Hematopoietic multipotent progenitor cell treated with erythropoietin and hydrocortisone succinate and interleukin-3 and kit ligand, for 17 days (in vitro differentiated cells): Measurements from ENCODE around the gene SAA1.
A peak's percentile ranks its signal among the peaks of the same experiment; 100 is the strongest.
"Not testable (repeated sequence)": the region's sequence is repeated elsewhere in the genome, so short reads cannot be mapped to it uniquely, and the experiment has no call there.

Experiments used
- DNase-seq: peaks from one replicate; pipeline ENCODE4 v3.0.0-alpha.2; 2015; ENCODE audit warnings: low spot score

The SAA1 gene

DNA sequence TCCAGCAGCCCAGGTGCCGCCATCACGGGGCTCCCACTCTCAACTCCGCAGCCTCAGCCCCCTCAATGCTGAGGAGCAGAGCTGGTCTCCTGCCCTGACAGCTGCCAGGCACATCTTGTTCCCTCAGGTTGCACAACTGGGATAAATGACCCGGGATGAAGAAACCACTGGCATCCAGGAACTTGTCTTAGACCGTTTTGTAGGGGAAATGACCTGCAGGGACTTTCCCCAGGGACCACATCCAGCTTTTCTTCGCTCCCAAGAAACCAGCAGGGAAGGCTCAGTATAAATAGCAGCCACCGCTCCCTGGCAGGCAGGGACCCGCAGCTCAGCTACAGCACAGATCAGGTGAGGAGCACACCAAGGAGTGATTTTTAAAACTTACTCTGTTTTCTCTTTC, at the start of gene SAA1:
Gene SAA1 (plus strand): TSS at position 316 of the 400 bp plus-strand sequence. CDS start 624 bp downstream, outside the sequence.
- DNase-seq, result no peak

DNA sequence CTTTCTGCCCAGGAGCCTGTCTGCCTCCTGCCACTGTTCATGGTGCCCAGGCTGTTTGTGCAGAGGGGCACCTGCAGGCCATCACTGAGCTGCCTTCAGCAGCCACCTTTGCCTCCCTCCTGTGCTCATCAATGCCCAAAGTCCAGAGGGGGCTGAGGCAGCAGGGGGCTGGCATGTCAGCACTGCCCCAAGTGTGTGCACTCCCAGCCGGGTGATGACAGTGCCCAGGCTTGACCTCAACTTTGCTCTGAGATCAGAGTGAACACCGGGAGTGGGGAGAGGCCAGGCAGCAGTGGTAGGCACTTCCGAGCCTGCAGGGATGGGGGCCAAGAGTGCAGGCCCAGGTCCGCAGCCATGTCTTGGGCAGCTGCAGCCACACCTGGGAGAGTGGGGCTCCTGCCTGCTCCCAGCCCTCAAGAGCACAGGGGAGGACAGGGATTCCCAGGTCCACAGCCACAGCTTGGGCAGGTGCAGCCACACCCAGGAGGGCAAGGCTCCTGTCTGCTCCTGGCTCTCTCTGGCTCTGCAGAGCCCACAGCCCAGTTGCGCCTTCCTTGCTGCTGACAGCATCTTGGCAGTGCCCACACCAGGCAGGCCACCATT, 44.7 kb upstream of the SAA1 start:
- no peak for DNase-seq

DNA sequence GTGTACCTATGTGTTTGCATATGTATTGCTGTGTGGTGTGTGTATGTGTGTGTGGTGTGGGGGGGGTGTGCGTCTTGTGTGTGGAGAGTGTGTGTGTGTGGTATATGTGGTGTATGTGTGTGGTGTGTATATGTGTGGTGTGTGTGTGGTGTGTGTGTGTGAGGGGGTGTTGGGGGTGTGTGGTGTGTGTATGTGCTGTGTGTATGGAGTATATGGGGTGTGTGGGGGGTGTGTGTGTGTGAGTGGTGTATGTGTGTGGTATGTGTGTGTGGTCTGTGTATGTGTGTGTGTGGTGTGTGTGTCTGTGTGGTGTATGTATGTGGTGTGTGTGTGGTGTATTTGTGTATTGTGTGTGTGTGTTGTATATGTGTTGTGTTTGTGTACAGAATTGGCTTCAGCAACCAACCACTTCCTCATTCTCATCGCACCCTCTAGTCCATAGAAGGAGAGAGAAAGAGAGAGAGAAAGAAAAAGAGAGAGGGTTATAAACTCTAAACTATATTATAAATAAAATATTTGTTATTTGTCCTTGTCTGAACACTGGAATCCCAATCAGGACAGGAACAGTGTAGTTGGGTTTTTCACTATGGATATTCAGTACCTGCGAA, 43.1 kb upstream of the SAA1 start:
- no peak for DNase-seq

DNA sequence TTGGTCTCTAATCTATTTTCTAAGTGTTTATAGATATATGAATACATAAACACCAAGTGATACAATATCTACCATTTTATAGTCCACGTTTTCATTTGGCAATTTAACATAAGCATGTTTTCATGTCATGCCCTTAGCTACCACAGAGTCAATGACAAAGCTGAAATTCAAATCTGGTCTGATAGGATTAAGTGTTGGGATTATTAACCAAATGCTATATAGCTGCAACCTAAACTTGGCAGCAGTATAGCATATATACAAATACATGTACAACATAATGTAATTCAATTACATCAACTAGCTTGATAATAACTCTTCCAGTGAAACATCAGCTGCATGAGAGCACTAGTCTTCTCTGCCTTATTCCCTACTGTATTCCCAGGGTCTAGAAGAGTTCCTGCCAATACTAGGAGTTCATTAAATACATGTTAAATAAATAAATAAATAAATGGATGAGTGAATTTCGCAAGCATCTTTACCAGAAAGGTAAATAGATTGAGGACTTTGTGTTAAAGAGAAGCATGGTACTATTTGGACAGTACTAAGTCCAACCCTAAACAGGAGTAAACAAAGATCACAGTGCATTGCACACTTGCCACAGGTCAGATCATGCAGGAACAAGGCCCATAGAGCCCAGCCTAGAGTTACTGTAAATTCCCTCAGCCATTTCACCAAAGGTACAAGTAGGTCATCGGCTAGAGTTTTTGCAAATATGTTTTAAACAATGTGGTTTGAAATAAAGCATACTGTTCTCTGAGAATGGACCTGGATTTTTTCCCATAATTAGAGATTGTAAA, 42.3 kb upstream of the SAA1 start:
- no peak for DNase-seq

DNA sequence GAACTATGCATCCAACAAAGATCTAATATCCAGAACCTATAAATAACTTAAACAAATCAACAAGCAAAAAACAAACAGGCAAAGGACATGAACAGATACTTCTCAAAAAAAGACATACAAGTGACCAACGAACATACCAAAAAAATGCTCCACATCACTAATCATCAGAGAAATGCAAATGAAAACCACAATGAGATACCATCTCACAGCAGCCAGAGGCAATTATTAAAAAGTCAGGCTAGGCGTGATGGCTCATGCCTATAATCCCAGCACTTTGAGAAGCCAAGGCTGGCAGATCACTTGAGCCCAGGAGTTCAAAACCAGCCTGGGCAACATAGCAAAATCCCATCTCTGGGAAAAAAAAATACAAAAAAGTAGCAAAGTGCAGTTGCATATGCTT, 40.2 kb upstream of the SAA1 start:
- DNase-seq, result no peak

DNA sequence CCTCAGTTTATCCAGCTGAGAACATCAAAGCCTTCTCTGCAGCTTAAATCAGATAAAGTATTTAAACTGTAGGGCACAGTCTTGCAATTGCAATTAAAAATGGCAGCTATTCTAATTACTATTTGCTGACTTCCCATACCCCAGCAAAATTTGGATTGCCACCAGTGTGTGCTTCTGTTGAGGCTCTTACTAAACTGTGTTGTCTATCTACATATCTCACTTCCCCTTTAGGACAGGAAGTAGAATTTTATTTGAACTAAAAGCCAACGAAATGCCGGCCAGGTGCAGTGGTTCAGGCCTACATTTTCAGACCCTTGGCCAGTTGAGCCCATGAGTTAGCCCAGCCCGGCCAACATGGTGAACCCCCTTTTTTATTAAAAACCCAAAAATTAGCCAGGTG, 36.6 kb upstream of the SAA1 start:
- no peak for DNase-seq

DNA sequence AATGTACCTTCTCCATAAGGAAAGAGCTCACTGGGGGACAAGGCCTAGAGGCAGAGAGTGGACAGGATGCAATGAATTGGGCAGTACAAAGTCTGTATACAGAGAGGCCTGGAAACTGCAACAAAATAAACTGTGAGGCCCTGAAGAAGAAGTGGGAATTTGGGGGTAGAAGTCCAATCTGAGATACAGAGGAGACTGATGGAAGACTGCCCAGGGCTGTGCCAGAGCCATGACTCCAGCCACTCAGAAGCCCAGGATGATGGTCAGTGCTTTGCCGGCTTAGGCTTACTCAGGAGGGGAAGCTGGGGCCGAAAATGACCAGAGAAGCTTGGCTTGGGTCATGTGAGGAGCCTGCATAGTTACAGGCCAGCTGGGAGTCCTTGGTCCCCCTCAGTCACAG, 35.2 kb upstream of the SAA1 start:
- DNase-seq, result no peak

DNA sequence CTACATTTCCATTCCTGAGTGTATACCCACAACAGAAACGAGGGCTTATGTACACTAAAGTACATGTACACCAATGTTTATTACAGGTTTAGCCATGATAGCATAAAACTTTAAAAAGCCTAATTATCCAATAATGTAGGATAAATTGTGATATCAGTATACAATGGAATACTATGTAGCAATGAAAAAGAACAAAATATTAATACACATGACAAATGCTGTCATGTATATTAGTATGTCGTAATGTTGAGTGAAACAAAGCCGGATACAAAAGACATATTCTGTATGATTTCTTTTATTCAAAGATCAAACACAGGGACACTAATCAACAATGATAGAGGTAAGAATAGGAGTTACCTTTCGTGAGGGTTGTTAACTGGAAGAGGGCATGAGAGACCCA, 32.2 kb upstream of the SAA1 start:
- no peak for DNase-seq

DNA sequence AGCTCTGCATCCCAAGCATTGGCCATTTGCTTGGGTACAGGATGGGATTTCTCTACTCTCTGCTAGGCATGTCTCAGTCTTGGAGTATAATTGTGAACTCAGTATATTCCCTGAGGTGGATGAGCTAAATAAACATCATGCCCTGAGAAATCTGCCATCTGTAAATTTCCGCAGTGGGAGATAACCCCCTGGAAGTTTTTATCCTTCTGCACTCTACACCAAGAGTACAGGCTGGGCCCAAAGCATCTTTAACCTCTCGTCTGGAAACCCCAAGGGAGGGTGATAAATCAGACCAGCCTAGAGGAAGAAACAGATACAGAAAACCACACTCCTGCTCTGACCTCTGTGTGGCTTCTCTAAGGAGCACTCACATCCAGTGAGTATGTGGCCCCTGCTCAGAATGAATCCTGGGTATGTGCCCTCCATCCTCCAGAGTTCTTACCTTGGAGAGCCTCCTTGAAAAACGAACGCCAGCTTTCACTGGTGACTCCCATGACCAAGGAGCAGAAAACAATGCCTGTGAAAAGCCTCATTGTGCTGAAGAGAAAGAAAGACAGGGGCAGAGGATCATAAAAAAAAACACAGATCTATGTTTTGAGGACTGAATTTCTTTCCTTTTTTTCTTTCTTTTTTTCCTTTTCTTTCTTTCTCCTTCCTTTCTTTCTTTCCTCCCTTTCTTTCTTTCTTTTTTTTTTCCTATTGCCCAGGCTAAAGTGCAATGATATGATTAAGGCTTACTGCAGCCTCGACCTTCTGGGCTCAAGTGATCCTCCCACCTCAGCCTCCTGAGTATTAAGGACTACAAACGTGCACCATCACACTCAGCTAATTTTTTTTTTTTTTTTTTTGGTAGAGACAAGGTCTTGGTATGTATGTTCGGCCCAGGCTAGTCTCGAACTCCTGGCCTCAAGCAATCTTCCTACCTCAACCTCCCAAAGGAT, 30.4 kb upstream of the SAA1 start:
- no peak for DNase-seq

DNA sequence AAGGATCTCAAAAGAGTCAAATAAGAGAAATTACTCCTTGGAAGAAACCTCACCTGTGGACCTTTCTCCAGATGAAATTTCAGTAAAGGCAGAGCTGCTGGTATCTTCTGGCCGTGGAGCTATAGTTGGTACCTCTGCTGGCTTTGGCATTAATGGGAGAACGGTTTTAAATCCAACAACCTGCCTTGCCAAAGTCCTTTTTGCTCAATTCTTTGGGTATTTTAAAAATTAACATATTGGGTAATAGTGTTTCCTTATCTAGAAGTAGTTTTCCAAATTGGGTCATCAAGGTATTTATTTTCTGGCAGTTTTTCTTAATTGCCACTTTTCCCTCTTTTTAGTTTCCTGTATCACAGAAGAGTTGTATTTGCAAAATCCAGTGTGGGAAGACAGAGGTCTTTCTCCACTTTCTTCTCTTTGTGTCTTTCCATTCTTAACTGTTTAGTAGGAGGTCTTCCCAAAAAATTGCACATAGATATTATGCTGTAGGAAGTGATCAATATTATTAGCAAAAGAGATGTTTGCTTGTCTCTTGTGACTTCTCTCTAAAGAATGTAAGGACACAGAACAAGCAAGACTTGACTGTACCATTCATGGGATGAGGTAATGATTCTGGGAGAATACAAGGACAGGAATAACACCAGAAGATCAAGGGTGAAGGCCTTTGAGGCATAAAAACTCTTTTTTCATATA, 29.3 kb upstream of the SAA1 start, which contains the start of gene SAA4:
Gene SAA4 (minus strand): TSS at position 139 of the 693 bp plus-strand sequence. CDS start 876 bp downstream, outside the sequence.
- DNase-seq, result no peak

DNA sequence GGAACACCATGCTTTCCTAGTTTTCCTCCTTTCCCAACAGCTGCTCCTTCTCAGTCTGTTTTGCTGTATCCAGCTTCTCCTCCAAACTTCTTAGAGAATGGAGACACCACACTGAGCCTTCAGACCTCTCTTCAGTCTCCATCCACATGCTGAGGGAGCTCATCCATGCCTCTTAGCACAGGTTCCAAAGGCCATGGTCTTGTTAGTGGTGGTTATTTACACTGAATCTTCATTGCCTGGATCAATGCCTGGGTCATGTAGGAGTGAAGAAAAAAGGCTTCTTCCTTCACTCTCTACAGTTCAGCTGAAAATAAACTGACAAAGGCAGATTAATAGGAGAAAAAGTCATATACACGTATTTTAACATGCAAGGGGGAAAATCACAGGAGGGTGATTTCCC, 26.4 kb upstream of the SAA1 start:
- no peak for DNase-seq

DNA sequence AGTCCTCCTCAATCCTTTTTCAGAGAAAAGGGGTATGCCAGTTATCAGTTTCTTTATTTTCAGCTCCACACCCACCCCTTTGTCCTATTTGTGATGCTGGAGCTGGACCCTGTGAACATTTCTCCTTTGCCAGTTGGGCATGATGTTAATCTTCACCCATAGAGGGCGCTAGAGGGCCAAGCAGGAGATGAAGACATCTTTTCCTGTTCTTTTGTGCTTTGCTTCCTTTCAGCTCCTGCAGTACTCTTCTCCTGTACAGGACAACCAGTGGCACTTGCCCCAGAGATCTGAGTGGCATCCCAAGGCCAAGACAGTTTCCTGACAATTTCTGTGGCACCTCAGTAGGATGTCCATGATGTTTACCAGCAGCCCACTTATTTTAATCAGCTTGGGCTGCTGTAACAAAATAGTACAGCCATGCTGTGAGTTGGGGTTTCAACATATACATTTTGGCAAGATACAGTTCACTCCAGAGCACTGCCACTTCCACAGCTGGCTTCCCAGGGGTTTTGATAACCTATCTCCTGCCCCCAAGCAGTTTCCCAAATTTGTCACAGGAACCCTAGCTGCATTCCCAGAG, 22.2 kb upstream of the SAA1 start:
- DNase-seq, result peak; percentile 76

DNA sequence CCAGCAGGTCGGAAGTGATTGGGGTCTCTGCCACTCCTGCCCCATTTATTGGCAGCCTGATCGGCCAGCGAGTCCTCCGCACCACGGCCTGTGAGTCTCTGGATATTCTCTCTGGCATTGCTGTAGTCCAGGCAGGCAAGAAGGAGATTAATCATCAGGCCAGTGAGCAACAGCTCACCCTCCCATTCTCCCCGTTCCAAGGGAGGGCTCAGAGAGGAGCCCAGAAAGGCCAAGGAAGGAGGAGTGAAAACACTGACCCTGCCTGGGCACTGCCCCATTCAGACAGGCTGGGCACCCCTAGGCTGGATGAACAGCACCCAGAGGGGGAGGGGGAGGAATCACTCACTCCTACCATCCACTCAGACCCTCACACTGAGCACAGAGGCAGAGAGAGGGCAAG, 20.7 kb upstream of the SAA1 start:
- DNase-seq, result no peak

DNA sequence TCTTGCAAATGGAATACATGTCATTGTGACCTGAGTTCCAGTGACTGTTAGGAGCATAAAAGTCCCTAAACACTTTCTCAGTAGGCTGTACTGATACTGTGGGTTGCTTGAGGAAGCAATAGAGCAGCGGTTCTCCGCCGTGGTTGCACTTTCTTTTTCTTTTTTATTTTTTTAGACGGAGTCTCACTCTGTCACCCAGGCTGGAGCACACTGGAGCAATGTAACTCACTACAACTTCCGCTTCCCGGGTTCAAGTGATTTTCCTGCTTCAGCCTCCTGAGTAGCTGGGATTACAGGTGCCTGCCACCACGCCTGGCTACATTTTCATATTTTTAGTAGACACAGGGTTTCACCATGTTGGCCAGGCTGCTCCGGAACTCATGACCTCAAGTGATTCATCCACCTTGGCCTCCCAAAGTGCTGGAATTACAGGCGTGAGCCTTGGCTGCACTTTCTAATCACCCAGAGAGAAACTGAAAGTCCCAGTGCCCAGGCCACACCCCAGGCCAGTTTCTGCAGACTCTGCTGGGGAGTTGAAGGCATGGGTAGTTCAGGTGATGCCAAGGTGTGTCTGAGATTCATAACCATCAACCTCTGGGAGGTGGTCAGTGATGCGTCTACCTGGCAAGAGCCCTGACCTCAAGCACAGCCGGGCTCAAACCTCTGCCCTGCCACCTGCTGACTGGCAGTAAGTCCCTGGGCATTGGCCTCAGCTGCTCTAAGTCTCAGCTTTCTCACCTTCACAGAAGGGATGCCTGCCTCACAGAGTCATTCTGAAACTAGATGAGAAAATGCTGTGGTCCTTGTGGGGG, 19.5 kb upstream of the SAA1 start:
- DNase-seq, result not testable (repeated sequence)

DNA sequence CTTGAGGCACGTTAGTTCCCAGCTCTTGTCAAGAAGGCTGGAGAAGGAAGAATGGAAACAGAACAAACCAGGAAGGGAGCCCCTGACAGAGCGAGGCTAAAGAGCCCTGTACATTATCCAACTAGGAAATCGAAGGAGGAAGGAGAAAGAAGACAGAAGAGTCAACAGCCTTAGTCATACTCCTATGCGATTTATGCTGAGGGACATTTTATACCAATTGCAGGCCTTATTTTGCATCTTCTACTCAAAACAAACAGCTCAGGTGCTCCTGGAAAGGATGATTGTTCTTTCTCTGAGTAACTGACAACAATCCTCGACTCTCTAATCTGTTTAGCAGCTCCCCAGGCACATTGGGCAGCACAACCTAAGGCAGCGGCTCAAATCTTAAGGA, 18.9 kb upstream of the SAA1 start:
- DNase-seq, result not testable (repeated sequence)

DNA sequence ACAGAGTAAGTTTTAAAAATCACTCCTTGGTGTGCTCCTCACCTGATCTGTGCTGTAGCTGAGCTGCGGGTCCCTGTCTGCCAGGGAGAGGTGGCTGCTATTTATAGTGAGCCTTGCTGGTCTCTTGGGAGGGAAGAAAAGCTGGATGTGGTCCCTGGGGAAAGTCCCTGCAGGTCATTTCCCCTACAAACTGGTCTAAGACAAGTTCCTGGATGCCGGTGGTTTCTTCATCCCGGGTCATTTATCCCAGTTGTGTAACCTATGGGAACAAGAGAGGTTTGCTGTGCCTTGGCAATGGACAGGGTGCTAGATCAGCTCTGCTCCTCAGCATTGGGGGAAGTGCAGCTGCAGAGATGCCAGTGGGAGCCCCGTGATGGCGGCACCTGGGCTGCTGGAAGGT, 17.5 kb upstream of the SAA1 start, which contains the start of gene SAA2:
Gene SAA2 (minus strand): TSS at position 108 of the 400 bp plus-strand sequence. CDS start 657 bp downstream, outside the sequence.
- no peak for DNase-seq

DNA sequence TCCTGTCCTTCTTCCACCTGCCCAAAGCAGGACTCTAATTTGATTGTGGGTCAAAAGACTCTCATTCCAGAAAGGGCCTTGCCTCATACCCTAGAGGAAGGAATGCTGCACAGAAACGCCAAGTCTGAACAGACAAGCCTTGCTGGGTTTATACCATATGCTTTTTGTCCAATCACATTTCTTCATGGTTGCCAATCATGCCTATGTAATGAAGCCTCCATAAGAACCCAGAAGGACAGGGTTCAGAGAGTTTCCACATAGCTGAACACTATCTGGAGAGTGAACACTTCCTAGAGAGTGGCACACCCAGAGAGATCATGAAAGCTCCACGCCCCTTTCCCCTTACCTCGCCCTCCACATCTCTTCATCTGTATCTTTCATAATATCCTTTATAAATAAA, 12.8 kb upstream of the SAA1 start:
- no peak for DNase-seq

DNA sequence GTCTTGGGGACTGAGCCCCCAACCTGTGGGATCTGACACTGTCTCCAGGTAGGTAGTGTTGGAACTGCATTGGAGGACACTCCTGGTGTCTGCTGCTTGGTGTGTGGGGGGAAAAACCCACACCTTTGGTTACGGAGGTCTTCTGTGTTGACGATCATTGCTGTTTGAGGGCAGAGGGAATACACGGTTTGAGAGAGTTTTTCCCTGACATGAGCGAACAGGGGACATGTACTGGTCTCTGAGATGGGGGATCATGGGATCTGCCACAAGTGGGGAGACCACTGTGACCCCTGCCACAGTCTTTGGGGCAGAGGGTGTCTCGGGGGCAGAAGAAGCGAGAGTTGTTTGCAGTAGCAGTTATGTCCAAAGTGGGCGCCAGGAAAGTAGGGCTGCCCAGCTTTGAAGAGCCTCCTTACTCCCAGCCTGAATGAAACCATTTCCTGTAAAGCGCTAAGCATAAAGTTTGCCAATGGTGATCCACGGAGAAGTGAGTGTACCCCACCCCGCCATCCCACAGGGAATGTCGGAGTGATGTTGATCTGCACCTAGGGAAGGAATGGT, 12.2 kb upstream of the SAA1 start:
- no peak for DNase-seq

DNA sequence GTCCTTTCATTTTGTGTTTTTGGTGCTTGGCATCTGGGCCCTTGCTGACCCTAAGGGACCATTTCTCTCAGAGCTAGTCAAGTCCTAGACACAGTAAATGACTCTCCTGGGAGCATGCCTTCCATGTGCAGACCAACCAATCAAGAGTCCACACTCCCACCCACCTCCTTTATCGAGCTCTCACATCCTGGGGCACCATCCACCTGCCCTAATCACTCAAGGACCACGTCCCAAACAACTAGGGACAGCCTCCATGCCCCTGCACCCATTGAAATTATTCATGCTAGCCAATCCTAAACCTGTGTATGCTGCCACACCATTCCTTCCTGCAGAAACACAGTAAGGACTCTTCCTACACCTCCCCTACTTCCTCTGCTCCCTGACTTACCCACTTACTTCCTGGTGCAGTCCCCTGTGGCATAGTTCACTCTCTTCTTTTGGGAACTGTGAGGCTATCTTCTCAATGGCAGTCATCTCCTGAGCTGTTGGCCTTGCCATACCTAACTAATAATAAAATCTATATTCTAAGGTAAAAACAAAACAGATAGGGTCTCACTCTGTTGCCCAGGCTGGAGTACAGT, 11.2 kb upstream of the SAA1 start:
- DNase-seq, result no peak
